ENCODE data around the gene SPECC1.
A peak's percentile ranks its signal among the peaks of the same experiment; 100 is the strongest.
"Not testable (repeated sequence)": the region's sequence is repeated elsewhere in the genome, so short reads cannot be mapped to it uniquely, and the experiment has no call there.

Gene SPECC1, protein sequence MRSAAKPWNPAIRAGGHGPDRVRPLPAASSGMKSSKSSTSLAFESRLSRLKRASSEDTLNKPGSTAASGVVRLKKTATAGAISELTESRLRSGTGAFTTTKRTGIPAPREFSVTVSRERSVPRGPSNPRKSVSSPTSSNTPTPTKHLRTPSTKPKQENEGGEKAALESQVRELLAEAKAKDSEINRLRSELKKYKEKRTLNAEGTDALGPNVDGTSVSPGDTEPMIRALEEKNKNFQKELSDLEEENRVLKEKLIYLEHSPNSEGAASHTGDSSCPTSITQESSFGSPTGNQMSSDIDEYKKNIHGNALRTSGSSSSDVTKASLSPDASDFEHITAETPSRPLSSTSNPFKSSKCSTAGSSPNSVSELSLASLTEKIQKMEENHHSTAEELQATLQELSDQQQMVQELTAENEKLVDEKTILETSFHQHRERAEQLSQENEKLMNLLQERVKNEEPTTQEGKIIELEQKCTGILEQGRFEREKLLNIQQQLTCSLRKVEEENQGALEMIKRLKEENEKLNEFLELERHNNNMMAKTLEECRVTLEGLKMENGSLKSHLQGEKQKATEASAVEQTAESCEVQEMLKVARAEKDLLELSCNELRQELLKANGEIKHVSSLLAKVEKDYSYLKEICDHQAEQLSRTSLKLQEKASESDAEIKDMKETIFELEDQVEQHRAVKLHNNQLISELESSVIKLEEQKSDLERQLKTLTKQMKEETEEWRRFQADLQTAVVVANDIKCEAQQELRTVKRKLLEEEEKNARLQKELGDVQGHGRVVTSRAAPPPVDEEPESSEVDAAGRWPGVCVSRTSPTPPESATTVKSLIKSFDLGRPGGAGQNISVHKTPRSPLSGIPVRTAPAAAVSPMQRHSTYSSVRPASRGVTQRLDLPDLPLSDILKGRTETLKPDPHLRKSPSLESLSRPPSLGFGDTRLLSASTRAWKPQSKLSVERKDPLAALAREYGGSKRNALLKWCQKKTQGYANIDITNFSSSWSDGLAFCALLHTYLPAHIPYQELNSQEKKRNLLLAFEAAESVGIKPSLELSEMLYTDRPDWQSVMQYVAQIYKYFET
- total RNA-seq: 39.4 to 114 (median 81.7) reads per million in 18 experiments

DNA sequence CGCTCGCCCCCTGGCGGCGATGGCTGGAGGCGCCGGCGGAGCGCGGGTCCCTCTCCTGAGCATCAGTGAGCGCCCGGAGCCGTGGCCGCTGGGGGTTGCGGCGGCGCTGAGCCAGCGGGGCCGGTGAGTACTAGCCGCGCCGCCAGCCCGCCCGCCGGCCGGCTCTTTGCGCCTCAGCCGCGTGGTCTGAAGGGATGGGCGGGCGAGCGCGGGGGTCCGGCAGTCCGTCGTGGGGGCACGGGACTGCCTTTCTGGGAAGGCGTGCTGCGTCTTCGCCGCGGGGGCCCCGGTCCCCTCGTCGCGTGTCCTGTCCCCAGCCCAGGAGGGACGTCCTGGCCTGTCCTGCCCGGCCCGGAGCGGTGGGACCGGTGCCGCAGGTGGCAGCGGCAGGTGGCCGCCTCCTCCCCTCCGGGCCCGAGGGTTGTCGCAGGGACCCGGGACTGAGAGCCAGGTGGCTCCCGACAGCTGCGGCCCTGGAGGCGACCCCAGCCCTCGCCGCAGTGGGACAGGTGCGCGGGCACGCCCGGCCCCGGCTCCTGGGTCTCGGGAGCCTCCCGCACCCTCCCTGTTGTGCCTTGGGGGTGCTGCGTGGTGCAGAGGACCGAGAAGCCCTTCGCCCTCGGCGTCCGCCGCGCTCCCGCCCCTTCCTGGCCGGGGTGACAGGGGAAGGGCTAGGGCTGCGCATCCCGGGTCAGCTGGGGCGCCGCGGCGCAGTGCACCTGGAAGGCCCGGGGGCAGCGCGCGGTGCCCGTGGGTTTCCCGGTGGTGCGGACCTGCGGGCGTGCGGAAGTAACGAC lies at the start of gene SPECC1:
TSS of gene SPECC1 (plus strand) at position 58 of the 797 bp plus-strand sequence. CDS start 87,293 bp downstream, outside the sequence.
- DNase-seq: peak; percentile 69 to 79

DNA sequence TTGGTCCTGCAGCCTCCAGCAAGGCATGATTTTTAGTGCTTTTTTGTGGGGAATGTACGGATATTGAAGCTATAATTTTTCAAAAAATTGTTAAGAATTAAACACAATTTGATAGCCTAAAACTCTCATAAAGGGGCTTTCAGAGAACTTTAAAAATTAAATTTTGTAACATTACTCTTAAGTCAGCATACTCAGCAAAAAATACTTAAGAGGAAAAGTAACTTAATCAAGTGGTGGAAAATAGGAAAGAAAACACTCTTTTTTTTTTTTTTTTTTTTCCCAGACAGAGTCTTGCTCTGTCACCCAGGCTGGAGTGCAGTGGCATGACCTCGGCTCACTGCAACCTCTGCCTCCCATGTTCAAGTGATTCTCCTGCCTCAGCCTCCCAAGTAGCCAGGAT lies 46.2 kb upstream of the SPECC1 start:
- not testable (repeated sequence) for DNase-seq

DNA sequence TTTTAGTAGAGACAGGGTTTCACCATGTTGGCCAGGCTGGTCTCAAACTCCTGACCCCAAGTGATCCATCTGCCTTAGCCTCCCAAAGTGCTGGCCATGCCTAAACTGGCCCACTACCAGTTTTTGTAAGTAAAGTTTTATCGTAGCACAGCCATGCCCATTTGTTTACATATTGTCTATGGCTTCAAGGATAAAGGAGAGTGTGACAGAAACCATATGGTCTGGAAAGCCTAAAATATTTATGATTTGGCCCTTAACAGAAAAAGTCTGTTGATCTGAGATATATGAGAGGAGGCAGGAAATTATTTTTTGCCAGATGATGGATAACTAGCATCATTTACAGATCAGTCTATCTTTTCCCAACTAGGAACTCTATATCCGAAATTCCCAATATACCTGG lies 36.0 kb upstream of the SPECC1 start:
- DNase-seq: no peak

DNA sequence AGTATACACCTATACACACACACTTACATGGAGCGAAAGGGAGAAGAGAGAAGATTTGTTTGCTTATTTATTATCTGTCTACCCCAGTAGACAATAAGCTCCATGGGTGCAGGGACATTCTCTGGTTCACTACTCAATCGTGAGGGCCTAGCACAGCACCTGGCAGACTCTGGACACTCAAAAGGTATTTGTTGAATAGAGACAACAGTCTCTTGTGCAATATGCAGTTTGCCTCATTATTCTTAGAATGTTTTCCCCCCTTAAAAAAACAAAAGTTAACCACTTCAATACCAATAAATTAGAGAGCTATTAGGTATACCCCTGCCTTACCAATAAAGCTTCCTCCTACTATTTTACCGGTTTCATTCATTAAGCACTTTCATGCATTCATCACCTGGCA lies 33.6 kb upstream of the SPECC1 start:
- DNase-seq: no peak

DNA sequence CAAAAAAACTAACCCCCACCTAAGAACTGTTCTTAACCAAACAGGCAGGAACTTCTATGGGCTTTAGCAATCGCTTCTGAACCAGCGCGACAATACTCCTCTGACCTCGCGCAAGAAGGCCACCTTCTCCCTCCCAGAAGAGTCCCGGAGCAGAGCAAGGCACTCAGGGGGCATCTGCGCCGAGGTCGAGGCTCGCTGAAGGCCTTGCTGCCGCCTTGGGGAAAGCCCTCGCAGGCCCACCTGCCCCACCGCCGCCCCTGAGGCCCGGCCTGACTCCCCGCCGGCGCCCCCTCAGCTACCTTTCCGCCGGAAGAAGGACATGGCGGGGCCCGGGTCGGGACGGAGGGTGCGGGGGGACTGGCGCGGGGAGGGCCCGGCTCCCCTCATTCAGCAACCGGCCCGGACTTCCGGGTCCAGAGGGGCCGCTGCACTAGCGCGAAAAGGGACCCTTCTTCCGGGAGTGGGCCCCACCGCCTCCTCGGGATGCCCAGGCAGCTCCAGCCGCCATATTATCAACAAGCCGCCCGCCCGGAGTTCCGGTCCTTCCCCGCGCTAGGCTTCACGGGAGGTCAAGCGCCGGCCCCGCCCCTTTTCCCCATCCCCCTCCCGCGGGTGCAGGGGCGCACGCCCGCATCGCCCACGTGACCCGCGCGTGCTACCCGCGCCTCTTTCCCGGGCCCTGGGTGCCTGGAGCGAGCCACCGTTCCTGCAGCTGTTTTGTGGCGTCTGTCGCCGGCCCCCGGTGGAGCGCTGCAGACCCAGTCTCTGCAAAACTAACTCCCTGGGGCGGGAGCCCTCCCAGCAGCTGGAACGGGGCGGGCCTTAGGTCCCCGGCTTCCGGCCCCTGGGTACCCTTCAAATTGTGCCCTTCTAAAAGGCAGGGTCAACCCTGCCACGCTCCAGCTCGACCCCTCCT lies 31.6 kb upstream of the SPECC1 start, which contains the start of gene AKAP10:
TSS of gene AKAP10 (minus strand) at position 536 of the 916 bp plus-strand sequence. CDS start at position 387, 149 bp downstream.
- peak; percentile 92 to 93 for DNase-seq

DNA sequence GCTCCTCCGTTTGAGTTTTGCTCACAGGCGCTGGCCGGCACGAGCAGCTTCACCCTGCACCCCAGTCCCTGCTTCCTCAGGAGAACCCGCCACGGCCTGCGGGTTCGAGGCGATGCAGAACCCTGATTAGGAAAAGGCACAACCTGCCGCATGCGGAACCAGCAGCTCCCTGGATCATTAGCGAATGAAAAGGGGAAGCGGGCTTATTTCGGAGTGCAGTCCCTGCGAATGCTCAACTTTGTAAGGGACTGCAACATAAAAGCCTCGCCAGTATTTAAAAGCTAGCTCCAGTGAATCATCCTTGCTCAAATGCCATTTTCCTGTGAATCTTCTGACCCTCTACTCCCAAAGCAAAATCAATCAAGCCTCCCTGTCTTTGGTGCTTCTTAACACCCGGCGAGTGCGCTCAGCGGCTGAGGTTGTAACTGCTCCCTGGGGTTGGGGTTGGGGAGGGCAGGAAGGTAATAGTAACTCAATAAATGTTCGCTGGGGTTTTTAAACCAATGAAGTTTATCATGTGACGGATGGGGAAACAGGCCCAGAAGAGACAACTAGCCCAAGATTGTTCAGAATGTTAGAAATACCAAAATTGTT lies 30.9 kb upstream of the SPECC1 start:
- peak; percentile 85 to 87 for DNase-seq

DNA sequence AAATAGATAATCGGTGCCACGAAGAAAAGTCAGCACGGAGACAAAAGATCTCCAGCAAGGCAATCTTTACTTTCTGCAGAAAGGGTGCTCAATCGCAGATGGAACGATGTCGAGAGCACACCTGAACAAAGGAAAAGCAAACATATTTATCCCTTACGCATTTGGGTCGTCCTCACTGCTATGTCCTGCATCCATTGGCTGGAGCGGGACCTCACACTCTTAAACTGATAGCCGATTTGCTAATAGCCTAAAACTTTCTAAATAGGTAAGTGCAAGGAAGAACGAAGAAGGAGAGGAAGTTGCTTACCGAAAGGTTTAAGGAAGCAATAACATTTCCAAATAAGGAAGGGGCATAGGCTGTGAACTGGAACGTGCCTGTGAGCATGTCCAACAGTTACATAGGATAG lies 30.4 kb upstream of the SPECC1 start:
- DNase-seq: peak; percentile 46 to 50

DNA sequence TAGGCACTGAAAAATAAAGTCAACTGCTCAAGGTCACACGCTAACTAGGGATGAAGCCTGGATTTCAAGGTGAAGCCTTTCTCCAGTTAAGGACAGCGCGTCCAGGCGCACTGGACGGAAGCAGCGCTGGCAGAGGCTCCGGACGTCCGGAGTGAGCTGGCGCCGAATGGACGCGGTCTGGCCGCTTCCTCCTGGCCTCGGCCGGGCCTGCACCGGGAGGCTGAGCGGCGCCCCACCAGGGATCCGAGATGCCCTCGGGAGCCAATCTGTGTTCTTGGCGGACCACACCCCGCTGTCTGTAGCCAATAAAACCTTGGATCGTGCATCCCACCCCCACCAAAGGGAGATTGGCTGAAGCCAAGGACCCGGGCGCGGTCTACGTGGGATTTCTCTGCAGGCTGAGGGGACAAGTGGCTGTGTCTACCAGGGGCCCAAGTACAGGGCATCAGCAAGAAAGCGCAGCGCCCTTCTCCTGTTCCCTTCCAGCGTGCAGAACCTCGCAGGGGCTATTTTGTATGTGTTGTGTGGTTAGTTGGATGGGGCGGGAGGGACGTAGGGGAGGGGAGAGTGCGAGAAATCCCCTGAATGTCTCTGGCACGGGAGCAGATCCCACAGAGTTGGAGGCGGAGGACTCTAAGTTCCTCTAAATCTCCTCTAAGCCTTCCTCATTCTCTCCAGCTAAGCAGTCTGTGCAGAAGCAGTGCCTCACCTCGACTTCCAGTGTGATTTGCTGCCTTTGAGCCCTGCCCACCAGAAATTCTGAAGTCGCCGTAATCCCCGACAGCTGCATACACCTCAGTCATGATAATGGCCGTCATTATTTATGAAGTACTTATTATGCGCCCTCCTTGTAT lies 29.0 kb upstream of the SPECC1 start:
- peak; percentile 69 to 76 for DNase-seq

DNA sequence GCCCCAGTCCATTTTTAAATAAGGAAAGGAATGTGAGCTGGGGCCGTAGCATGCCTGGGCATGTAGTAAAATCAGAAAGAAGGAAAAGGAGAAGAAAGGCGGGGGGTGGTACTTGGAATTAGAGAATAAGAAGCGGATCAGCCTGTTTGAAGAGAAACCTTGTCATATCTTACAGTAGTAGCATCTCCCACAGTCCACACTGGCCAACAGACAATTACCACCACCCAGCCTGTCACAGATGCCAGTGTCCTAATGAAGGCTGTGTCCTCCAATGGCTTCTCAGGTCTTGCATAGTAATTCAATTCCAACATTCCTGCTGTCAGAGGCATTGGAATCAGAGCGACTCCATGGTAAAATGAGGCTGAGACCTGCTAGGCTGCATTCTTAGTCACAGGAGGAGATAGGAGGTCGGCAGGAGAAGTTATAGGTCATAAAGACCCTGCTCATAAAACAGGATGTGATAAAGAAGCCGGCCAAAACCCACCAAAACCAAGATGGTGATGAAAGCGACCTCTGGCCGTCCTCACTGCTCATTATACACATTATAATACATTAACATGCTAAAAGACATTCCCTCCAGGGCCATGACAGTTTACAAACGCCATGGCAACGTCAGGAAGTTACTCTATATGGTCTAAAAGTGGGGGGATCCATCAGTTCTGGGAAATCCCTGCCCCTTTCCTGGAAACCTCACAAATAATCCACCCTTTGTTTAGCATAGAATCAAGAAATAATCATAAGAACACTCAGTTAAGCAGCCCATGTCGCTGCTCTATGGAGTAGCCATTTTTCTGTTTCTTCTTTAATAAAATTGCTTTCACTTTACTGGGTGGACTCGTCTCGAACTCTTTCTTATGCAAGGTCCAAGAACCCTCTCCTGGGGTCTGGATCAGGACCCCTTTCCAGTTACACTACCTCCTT lies 22.0 kb upstream of the SPECC1 start:
- DNase-seq: no peak

DNA sequence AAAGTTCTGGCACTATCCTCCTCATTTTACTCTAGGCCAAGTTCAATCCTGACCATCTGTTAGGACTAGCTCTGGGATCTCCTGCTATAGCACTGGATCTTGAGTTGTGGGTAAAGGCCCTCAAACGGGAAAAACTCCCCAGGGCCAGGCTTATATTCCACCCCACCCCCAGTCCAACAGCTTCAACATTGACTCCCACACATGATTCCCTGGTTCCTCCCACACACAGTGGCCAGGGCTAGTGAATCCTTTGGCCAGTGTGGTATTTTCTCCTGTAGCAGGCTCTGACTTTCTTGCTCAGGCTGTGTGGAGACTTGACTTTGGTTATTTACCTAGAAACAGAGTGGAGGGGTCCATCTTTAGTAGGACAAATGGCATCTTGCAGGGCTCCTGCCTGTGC lies 21.3 kb upstream of the SPECC1 start:
- DNase-seq: peak in 1 of 2 donors; percentile 7

DNA sequence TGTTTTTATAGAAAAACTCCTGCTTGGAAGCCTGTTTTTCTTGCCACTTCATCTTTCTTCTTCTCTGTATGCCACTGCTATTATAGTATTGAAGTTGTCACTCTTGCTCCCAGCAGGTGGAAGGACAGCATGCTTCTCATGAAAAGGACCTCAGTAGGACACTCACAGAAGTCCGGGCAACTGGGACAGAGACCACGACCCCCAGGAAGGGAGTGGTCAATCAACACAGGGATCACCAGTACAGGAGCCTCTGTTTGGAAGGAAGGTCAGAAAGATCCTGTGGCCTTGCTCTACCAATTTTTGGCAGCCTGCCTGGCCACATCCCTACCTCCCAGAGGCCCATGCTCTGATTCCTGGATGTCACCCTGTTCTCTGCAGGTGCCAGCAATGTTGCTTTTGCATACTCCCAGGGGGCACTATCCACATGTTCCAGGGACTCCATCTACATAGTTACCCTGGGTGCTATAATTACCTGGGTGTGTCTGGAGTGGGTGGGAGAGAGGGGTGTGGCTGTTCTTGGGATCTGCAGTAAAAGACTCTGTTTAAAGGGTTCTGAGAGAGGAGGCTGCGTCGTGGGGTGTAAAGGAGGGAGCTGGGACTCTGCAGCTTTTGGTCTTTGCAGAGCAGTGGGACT lies 17.8 kb upstream of the SPECC1 start:
- DNase-seq: no peak

DNA sequence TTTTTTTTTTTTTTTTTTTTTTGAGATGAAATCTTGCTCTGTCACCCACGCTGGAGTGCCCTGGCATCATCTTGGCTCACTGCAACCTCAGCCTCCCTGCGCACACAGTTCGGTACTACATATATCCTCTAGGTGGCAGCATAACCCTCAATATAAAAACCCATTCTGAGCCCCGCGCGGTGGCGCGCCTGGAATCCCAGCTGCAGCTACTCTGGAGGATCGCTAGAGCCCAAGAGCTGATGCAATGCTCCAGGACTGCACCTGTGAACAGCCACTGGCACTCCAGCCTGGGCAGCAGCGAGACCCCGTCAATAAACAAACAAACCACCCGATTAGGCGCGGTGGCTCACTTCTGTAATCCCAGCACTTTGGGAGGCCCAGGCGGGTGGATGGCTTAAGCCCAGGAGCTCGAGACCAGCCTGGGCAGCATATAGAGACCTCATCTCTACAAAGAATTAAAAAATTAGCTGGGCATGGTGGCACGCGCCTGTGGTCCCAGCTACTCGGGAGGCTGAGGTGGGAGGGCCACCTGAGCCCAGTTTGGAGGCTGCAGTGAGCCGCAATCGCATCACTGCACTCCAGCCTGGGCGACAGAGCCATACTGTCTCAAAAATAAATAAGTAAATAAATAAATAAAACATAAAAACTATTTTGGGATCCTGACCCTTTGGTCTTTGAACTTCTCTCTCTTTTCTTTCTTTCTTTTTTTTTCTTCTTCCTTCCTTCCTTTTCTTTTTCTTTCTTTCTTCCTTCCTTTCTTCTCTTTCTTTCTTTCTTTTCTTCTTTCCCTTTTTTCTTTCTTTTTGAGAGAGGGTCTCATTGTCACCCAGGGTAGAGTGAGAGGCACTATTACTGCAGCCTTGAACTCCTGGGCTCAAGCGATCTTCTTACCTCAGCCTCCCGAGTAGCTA lies 16.1 kb upstream of the SPECC1 start:
- peak; percentile 84 to 89 for DNase-seq

DNA sequence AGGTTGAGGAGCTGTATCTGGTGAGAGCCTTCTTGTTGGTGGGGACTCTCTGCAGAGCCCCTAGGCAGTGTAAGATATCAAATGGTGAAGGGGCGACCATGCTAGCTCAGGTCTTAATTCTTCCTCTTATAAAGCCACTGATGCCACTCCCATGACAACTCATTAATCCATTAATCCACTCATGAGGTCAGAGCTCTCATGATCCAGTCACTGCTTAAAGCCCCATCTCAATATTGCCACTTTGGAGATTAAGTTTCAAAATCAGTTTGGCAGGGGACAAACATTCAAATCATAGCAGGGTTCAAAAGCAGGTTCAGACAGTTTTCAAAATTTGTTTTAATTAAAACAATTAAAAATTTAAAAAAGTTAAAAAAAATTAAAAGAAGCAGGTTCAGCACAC lies 13.1 kb upstream of the SPECC1 start:
- peak in 1 of 2 donors; percentile 8 for DNase-seq

DNA sequence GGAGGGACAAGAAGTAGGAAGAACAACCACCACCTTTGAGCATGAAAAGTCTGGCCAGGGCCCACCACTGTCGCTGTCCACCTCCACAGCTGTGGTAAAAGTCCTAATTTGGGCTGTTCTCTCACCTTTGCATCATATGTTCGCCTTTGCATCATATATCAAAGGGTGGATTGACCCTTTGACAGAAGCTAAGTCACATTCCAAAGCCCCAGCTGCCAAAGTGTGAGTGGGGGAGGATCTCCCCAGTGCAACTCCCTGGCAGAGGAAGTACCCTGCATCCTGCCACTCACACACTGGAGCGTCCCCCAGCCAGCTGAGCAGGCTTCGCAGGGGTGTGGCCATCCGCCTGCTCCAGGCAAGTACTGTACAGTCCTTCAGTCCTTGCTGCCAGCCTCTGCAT lies 12.7 kb upstream of the SPECC1 start:
- peak; percentile 14 to 94 for DNase-seq

DNA sequence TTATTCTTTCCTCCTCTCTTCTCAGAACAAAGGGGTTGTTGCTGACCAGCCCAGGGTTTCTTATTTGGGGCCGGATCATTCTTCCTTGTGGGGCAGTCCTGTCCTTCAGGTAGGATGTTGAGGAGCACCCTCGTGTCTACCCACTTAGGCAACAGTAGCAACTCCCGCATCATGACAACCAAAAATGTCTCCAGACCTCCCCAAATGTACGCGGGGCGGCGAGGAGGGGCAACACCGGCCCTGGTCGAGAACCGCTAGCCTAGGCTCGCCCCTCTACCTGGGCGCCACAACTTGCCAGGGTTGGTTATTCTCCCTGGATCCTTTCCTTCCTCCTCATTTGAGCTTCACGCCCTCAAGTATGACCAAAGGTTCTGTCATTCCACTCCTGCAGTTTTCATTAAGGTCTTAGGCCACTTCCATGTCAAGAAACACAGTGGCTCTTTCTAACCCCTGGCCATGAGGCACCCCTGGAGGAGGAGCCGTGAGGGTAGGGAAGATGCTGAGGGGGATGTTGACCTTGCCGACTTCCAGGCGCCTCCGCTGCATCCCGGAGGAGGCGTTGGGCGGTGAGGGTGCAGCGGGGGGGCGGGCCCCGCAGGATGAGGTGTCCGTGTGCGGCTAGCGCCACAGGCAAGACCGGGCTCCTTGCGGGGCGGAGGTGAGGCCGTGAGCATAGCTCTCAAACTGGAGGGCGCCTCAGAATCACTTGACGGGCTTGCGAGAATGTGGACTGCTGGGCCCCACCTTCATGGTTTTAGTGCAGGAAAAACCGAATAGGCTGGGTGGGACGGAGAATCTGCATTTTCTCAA lies 712 bp upstream of the SPECC1 start:
- DNase-seq: no peak

DNA sequence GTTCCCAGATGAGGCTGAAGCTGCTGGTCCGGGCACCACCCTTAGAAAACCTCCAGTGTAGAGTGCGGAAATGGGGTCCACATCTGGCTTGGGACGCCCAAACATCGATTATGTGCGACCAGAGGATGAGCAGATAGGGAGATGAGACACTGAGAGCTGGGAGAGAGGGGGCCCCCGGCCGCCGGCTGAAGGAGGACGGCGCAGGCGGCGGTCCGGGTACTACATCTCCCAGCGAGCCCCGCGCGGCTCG lies 182 bp upstream of the SPECC1 start:
- no peak for DNase-seq
